Fibroblast of lung (primary cell): ENCODE results near the gene ARHGAP35.

Experiments
- CTCF ChIP-seq, 2 donors: IDR thresholded peaks in 1 of 2; conservative IDR thresholded peaks in 1 of 2; 1 replicate in 1 of 2; 2 replicates in 1 of 2; pipeline ENCODE4 v1.5.1; 2011 to 2012; ENCODE audit warnings: low read length in 2 of 2, control low read depth in 1 of 2, inconsistent platforms in 1 of 2, low read depth in 1 of 2, mild to moderate bottlenecking in 1 of 2
- EZH2 ChIP-seq: IDR thresholded peaks from 2 replicates; pipeline ENCODE4 v1.5.1; 2012; ENCODE audit warnings: low read length, control low read depth, mild to moderate bottlenecking; ENCODE audit errors: missing control alignments

GRCh38 chr19:46902402-46902766, 41.6 kb downstream of the ARHGAP35 start:
- TF ChIP-seq CTCF (conservative IDR thresholded peaks at IDR 0.05 in 1 of 2, IDR thresholded peaks at IDR 0.05 in 1 of 2; ENCODE audit: low read depth in 1 of 2, low read length in 2 of 2) (no peak), EZH2 (no peak)
